Measurements from ENCODE around the gene PSMD2. TPM values are rescaled to one million over a fixed set of nuclear protein-coding genes. Genes with fewer than 3 reads are reported as not detected.

The PSMD2 gene
- total and polyA plus RNA-seq, 10 of the 15 experiments (the other 5 are each of a cell fraction or from before 2014, with no cell fraction given) = 103 to 515 (median 197) TPM

- TF ChIP-seq IRF3 (IDR thresholded peaks at IDR 0.05) = no peak
- peak; percentile 40 for TF ChIP-seq YY1 (IDR thresholded peaks at IDR 0.05; ENCODE audit: low read depth, low read length)
- no peak for TF ChIP-seq CBX3 (IDR thresholded peaks at IDR 0.05; ENCODE audit: borderline replicate concordance, low read depth)
- TF ChIP-seq ZSCAN29 (IDR thresholded peaks at IDR 0.05) = no peak
- no peak for TF ChIP-seq ZNF207 (IDR thresholded peaks at IDR 0.05; ENCODE audit: borderline replicate concordance)
- no peak for TF ChIP-seq RBBP5 (conservative IDR thresholded peaks at IDR 0.05)
- TF ChIP-seq ESRRA (IDR thresholded peaks at IDR 0.05; ENCODE audit: low read length) = no peak
- 0 out of 2 replicates have a peak, but pooled peaks have one; percentile 7 for TF ChIP-seq ELK1 (IDR thresholded peaks at IDR 0.05; ENCODE audit: low read depth, low read length)
- TF ChIP-seq FOS (IDR thresholded peaks at IDR 0.05; ENCODE audit: borderline replicate concordance, extremely low read depth, insufficient read length) = no peak
- TF ChIP-seq RCOR1 (conservative IDR thresholded peaks at IDR 0.05; ENCODE audit: low read depth, low read length) = no peak
- no peak; the same call in 1 of the 2 replicates for TF ChIP-seq ATF2 (IDR thresholded peaks at IDR 0.05; ENCODE audit: low read length)
- TF ChIP-seq EED (IDR thresholded peaks at IDR 0.05; ENCODE audit: low read depth) = no peak; the same call in 1 of the 2 replicates
- TF ChIP-seq SUPT20H (IDR thresholded peaks at IDR 0.05; ENCODE audit: borderline replicate concordance, control insufficient read depth, low read depth, low read length) = no peak
- no peak for TF ChIP-seq SPI1 (IDR thresholded peaks at IDR 0.05; ENCODE audit: borderline replicate concordance, insufficient read depth, low read depth, low read length)
- no peak for TF ChIP-seq KLF5 (IDR thresholded peaks at IDR 0.05; ENCODE audit: partially characterized antibody)
- TF ChIP-seq ZBTB33 (IDR thresholded peaks at IDR 0.05) = no peak
- no peak for TF ChIP-seq CUX1 (IDR thresholded peaks at IDR 0.05; ENCODE audit: insufficient replicate concordance, low read depth, low read length)
- TF ChIP-seq TAF1 (IDR thresholded peaks at IDR 0.05; ENCODE audit: borderline replicate concordance, low read depth, low read length) = no peak
Measured at GRCh38 chr3:184335661-184336546, 36.9 kb downstream of the PSMD2 start (continued).

Data from GM12878 (cell line).